Heart left ventricle (tissue), 13 donors: ENCODE data around the gene TMEM109.

ENCODE experiments used
- CTCF ChIP-seq, 12 donors: fragments of 200-600 bp; sonication (generic) in 4 of 12; IDR thresholded peaks; one replicate each; pipeline versions ENCODE4 v1.5.0 to v1.8.0; 2018 to 2022; ENCODE audit warnings: antibody characterized with exemption in 12 of 12, mild to moderate bottlenecking in 5 of 12
- POLR2A ChIP-seq, 2 donors: fragments of 450-650 bp; IDR thresholded peaks; one replicate each; pipeline ENCODE4 v1.6.1; 2017; ENCODE audit warnings: antibody characterized with exemption in 2 of 2, mild to moderate bottlenecking in 2 of 2, moderate library complexity in 2 of 2
- donor health status: ischemic (EF 13 %, LVEDD 7.1; RV severe dilation, severe dysfunction).
- donor health status: DM: no; HTN: yes; CAD: no.
- donor health status: DM: no; HTN: no; CAD: no.
- donor health status: ischemic (EF 25% LVEDD 6.9; RV normal size, moderate dysfunction).
- donor health status: ischemic (EF 25% LVEDD 5.7; RV mildly dilated, moderate dysfunction).
- donor health status: ischemic (EF 35%, LVEDD 5.7; RV mildly dilated, moderate dysfunction).
- donor health status: nonischemic (EF 11% LVEDD 7.7; RV severe dilation, severe dysfunction).
- donor health status: DM: yes; HTN: yes; CAD: no.
- donor health status: PGD.
- donor health status: ischemic (EF 29% LVEDD 5.4; RV normal size, mild dysfunction).
- donor health status: nonischemic (EF 23%, LVEDD 6.1; RV moderate dilation, normal function).

DNA sequence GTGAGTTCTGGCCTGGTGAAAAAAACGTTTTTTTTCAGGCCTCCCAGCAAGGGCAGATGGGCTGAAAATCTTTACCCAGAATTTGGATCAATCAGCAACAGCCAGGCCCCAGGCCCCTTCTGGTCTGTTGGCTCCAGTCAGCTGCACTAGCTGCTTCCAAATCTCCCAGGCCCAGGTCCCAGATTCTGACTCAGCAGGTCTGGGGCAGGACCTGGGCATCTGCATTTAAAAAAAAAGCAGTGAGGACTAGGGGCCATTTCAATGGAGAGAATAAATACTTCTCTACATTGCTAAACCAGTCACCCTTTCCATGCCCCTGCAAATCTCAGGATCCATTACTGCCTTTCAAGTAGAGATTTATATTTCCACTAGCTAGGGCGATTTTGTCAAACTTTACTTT lies 33.7 kb downstream of the TMEM109 start:
- TF ChIP-seq POLR2A (IDR thresholded peaks at IDR 0.05) (no peak), CTCF (IDR thresholded peaks at IDR 0.05) (no peak)
